ENCODE data around the gene UGT1A5. TPM values are rescaled to one million over a fixed set of nuclear protein-coding genes. Genes with fewer than 3 reads are reported as not detected.

Gene UGT1A5
- total and polyA plus RNA-seq, 10 of the 15 experiments (the other 5 are each of a cell fraction or from before 2014, with no cell fraction given), result not detected

GRCh38 chr2:233811732-233812131 lies 99.0 kb downstream of the UGT1A5 start:
- Histone ChIP-seq H4K20me1 (ENCODE audit: control insufficient read depth, insufficient read depth) (no peaks in the 10 kb centered on the region), H3K79me2 (ENCODE audit: control insufficient read depth, insufficient read depth, low read length) (no peaks in the 10 kb centered on the region), H3K27me3 (replicated peaks in 1 of 2; ENCODE audit: control insufficient read depth in 2 of 2, insufficient read depth in 2 of 2, low read length in 1 of 2) (no peaks in the 10 kb centered on the region; a peak in 2 of 4 replicates), H3K9ac (ENCODE audit: control insufficient read depth, insufficient read depth, low read length) (no peak overlapping the region), H3K36me3 (ENCODE audit: control insufficient read depth in 2 of 2, insufficient read depth in 2 of 2, low read length in 1 of 2) (no peaks in the 10 kb centered on the region), H2AFZ (ENCODE audit: control insufficient read depth, low read depth, low read length) (no peak overlapping the region), H3K4me3 (no peak overlapping the region), H3K27ac (ENCODE audit: control insufficient read depth, insufficient read depth) (no peak overlapping the region), H3K4me2 (ENCODE audit: control insufficient read depth, insufficient read depth) (no peak overlapping the region), H3K9me3 (replicated peaks; ENCODE audit: control insufficient read depth, insufficient read depth, low read length) (no peaks in the 10 kb centered on the region), H3K4me1 (ENCODE audit: control insufficient read depth, insufficient read depth, low read length) (no peaks in the 10 kb centered on the region)
- ChIA-PET SMC1A (ENCODE audit: uncharacterized antibody, unreplicated experiment) (no interaction called here), RAD21 (ENCODE audit: unreplicated experiment) (no interaction called here), POLR2A (no interaction called here), CTCF (no interaction called here)
- WGBS (ENCODE audit: insufficient coverage, insufficient replicate concordance, low lambda C conversion rate, missing lambda C conversion rate), result 21% methylated on average over 8 of the region's 8 CpGs
- intact Hi-C loops (cut with micrococcal nuclease; ENCODE audit: unreplicated experiment) (no loop called here), in situ Hi-C loops (cut with MboI) (no loop called here)
- DNase-seq (ENCODE audit: low read depth, low spot score) (no peak), ATAC-seq (no peak), FAIRE-seq (no peak)
- BruUV-seq (replicated peaks), result no TSS peak
- TF ChIP-seq ZBTB11 (CRISPR knock-in tag; IDR thresholded peaks at IDR 0.05) (no peak), MAX (IDR thresholded peaks at IDR 0.05; ENCODE audit: low read depth, low read length) (no peak), RB1 (IDR thresholded peaks at IDR 0.05; ENCODE audit: borderline replicate concordance) (no peak), E4F1 (IDR thresholded peaks at IDR 0.05; ENCODE audit: borderline replicate concordance, partially characterized antibody) (no peak), SP1 (IDR thresholded peaks at IDR 0.05; ENCODE audit: low read depth, low read length) (no peak), TCF12 (IDR thresholded peaks at IDR 0.05; ENCODE audit: low read depth, low read length) (no peak), SMAD5 (IDR thresholded peaks at IDR 0.05; ENCODE audit: low read depth) (no peak)
- TF ChIP-seq, protein P1, sequence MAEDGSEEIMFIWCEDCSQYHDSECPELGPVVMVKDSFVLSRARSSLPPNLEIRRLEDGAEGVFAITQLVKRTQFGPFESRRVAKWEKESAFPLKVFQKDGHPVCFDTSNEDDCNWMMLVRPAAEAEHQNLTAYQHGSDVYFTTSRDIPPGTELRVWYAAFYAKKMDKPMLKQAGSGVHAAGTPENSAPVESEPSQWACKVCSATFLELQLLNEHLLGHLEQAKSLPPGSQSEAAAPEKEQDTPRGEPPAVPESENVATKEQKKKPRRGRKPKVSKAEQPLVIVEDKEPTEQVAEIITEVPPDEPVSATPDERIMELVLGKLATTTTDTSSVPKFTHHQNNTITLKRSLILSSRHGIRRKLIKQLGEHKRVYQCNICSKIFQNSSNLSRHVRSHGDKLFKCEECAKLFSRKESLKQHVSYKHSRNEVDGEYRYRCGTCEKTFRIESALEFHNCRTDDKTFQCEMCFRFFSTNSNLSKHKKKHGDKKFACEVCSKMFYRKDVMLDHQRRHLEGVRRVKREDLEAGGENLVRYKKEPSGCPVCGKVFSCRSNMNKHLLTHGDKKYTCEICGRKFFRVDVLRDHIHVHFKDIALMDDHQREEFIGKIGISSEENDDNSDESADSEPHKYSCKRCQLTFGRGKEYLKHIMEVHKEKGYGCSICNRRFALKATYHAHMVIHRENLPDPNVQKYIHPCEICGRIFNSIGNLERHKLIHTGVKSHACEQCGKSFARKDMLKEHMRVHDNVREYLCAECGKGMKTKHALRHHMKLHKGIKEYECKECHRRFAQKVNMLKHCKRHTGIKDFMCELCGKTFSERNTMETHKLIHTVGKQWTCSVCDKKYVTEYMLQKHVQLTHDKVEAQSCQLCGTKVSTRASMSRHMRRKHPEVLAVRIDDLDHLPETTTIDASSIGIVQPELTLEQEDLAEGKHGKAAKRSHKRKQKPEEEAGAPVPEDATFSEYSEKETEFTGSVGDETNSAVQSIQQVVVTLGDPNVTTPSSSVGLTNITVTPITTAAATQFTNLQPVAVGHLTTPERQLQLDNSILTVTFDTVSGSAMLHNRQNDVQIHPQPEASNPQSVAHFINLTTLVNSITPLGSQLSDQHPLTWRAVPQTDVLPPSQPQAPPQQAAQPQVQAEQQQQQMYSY (CRISPR knock-in tag; IDR thresholded peaks at IDR 0.05), result no peak
- TF ChIP-seq, protein P2, sequence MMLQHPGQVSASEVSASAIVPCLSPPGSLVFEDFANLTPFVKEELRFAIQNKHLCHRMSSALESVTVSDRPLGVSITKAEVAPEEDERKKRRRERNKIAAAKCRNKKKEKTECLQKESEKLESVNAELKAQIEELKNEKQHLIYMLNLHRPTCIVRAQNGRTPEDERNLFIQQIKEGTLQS (IDR thresholded peaks at IDR 0.05; ENCODE audit: borderline replicate concordance, extremely low read depth, low read depth, low read length), result no peak
- TF ChIP-seq, protein P3, sequence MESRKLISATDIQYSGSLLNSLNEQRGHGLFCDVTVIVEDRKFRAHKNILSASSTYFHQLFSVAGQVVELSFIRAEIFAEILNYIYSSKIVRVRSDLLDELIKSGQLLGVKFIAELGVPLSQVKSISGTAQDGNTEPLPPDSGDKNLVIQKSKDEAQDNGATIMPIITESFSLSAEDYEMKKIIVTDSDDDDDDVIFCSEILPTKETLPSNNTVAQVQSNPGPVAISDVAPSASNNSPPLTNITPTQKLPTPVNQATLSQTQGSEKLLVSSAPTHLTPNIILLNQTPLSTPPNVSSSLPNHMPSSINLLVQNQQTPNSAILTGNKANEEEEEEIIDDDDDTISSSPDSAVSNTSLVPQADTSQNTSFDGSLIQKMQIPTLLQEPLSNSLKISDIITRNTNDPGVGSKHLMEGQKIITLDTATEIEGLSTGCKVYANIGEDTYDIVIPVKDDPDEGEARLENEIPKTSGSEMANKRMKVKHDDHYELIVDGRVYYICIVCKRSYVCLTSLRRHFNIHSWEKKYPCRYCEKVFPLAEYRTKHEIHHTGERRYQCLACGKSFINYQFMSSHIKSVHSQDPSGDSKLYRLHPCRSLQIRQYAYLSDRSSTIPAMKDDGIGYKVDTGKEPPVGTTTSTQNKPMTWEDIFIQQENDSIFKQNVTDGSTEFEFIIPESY (IDR thresholded peaks at IDR 0.05), result no peak

Data from GM12878 (cell line).